ENCODE data around the gene NHLRC4. TPM values are rescaled to one million over a fixed set of nuclear protein-coding genes. Genes with fewer than 3 reads are reported as not detected.
A peak's percentile ranks its signal among the peaks of the same experiment; 100 is the strongest.

Gene NHLRC4
- total and polyA plus RNA-seq, 9 of the 15 experiments (the other 6 are each of a cell fraction or from before 2014, with no cell fraction given) = 0.24 to 3.7 (median 1.3) TPM; not detected in 2

GRCh38 chr16:528111-529011 is 38.4 kb upstream of the NHLRC4 start (continued):
- TF ChIP-seq MNT (conservative IDR thresholded peaks at IDR 0.05) (peak in 1 of 2 experiments; percentile 40; a peak in 1 of 4 replicates), ZNF445 (CRISPR knock-in tag; IDR thresholded peaks at IDR 0.05; ENCODE audit: low read depth) (no peak), E2F5 (CRISPR knock-in tag; IDR thresholded peaks at IDR 0.05) (no peak), PHB2 (IDR thresholded peaks at IDR 0.05; ENCODE audit: low read depth) (no peak), CREBBP (IDR thresholded peaks at IDR 0.05; ENCODE audit: low read depth, low read length) (no peak), REST (IDR thresholded peaks at IDR 0.05; ENCODE audit: borderline replicate concordance) (no peak), REST (CRISPR knock-in tag; IDR thresholded peaks at IDR 0.05; ENCODE audit: low read depth) (no peak), CBFB (CRISPR knock-in tag; IDR thresholded peaks at IDR 0.05) (no peak), U2AF2 (optimal IDR thresholded peaks at IDR 0.05; ENCODE audit: low read depth, low read length) (no peak), POU5F1 (IDR thresholded peaks at IDR 0.05; ENCODE audit: borderline replicate concordance, low read depth, low read length, partially characterized antibody) (no peak), CHD4 (IDR thresholded peaks at IDR 0.05; ENCODE audit: insufficient read depth, insufficient replicate concordance, low read depth, low read length, poor library complexity, severe bottlenecking) (no peak), THRA (IDR thresholded peaks at IDR 0.05) (no peak), ZSCAN29 (IDR thresholded peaks at IDR 0.05) (no peak), TCF7L2 (IDR thresholded peaks at IDR 0.05; ENCODE audit: low read depth, low read length) (no peak)
